HL-60/S4 treated with phorbol 12-myristate 13-acetate at 8.2 ng/mL for 4 days and 3 days (cell line): Measurements from ENCODE around the gene PTPRG.

ENCODE experiments used
- in situ Hi-C: fragments of 300-500 bp; cut with MboI; formaldehyde crosslinking; loops from 2 replicates; pipeline ENCODE4 v1.15.0; 2022; ENCODE audit warnings: low sequenced_read_pairs

Gene PTPRG

GRCh38 chr3:62237286-62237948, 676.0 kb downstream of the PTPRG start:
- in situ Hi-C loops = no loop called here

DNA sequence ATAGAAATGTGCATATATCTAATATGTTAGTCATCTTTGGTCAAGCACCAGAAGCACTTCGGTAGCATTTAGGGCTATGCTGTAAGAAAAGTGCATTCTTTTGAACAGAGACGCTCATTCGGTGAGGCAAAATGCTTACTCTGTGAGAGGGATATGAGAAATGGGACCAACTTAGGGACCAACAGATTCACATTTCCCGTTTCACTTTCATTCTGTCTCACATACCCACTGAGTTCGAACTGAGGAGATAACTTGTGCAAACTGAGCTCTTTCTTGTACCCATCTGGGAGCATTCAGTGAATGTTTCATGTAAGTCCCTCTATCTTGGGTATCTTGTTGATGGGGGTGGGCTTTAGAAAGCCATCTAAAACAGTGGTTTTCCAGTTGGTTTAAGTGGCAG, 676.6 kb downstream of the PTPRG start:
- in situ Hi-C loops = no loop called here

GRCh38 chr3:62238431-62238830, 677.1 kb downstream of the PTPRG start:
- in situ Hi-C loops = no loop called here

- in situ Hi-C loops = no loop called here
These were observed 679.9 kb downstream of the PTPRG start for GRCh38 chr3:62241279-62241678.

DNA sequence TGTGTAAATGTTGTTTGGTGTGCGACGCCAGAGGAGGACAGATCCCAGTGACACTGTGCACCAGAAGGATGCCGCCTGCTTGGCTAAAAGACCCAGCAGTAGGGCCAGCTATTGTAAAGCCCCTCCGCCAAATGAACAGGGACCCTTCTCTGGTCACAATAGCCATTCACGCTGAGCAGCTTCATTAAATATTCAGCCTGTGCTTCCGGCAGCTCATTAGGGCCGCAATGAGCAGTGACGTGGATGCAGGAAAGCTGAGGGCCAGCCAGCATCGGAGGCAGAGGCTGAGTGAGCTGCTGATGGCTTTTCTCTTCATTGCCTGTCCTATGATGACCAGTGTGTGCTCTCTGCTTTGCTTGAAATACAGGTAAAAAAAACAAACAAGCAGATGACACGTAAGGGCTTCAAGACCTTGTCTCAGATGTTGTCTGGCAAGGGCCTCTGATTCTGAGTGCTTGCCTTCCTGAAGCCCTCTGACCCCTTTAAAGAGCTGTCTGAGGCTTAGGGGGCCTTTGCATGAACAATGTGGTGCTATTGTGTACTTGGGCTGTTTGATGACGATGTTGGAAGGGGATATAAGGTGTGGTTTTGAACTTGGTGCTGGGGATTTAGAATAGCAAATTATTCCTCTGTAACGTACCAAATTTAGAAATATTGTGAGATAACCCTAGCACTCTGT, 681.6 kb downstream of the PTPRG start:
- in situ Hi-C loops = no loop called here

- in situ Hi-C loops = no loop called here
These were observed 684.7 kb downstream of the PTPRG start for GRCh38 chr3:62246094-62246493.

GRCh38 chr3:62246985-62247384, 685.6 kb downstream of the PTPRG start:
- in situ Hi-C loops = no loop called here

- in situ Hi-C loops = no loop called here
These were observed 687.5 kb downstream of the PTPRG start for GRCh38 chr3:62248734-62249483.

- in situ Hi-C loops = no loop called here
These were observed 688.1 kb downstream of the PTPRG start for GRCh38 chr3:62249484-62249776.

DNA sequence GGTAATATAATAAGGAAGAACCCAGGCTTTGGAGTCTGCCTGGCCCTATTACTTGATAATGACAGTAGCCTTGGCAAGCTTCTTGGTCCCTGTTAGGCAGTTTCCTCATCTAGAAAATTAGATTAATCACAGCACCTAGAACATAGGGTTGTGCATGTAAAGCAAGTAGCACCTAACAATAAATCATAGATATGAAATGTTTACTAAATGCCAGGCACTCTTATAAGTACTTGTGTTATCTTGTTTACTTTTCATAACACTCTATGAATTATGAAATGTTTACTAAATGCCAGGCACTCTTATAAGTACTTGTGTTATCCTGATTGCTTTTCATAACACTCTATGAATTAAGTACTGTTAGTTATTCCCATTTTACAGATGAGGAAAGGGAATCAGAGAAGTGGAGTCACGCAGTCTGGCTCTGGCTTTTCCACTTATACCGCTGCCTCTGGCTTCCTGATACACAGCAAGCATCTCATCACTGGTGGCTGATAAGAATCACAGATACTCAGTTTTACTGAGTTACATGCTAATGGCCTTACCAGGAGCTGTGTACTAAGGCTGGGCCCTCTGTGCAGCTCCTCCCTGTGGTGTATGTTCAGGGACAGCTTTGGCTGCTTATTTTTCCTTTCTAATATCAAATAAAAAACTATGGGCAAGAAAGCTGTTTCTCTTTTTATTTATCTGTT, 688.6 kb downstream of the PTPRG start:
- in situ Hi-C loops = no loop called here

DNA sequence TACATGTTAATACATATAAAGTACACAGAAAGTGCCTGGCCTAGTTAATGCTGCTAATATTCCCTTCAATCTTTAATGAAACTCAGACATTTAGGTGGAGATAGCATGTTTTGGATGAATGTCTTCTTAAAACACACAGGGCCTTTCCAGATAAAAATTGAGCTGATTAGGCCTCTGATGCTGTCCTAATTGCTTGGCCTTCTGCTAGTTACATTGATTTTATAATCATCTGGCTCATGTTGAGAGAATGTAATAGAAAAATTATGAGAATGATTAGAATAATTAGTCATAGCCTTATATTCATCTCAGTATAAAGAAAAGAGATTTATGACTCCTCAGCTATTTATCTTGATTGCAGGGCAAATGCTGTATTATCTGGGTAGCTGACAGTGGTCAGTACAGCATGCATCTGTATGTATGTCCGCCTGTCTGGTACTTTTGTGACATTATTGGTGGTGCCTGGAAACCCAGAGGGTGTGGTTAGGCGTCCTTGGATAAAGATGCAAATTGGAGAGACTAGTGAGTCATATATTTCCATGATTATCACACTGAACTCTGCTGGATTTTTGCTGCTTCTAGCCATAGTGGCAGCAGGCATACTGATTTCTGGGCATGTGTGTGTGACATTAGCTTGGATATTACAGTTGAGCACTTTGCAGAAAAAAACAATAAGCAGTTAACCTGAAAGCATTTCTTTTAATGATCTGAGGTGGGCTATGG, 691.2 kb downstream of the PTPRG start:
- in situ Hi-C loops = no loop called here

DNA sequence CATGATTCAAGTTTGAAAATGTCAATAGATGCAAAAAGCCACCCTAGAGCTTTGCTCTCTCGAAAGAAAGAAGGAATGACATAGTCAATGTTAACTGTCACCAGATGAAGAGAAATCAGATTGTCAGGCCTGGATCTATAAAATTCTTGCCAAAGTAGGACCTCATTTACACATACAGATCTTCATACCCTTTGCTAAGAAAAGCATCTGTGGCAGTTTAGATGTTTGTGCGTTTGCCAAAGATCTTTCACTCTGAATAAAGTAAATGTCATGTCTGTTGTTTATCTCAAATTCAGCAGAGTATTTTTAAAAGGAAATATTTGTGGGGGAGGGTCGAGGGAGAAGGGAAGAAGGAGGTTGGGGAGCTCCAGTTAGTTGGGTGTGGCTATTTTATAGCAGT, 692.6 kb downstream of the PTPRG start:
- in situ Hi-C loops = no loop called here

- in situ Hi-C loops = no loop called here
These were observed 694.4 kb downstream of the PTPRG start for GRCh38 chr3:62255758-62256157.

- in situ Hi-C loops = no loop called here
These were observed 698.6 kb downstream of the PTPRG start for GRCh38 chr3:62259924-62260323.

GRCh38 chr3:62260655-62261054, 699.3 kb downstream of the PTPRG start:
- in situ Hi-C loops = no loop called here

DNA sequence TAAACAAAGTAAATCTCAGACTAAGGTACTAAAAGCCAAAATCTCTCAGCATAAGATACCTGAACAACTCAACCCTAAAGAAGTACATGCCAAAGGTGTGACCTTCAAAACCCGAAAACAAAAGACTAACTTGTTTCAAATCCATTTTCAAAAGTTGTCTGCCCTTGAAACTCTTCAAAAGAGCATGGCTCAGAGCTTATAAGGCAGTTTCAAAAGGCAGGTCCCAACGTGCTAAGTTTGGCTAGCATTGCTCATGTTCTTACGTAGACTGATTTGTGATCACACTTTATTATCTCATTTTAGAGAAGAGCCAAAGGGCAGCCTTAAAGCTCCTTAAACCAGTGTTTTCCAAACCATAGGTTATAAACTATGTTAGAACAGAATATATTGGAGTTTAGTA, 699.8 kb downstream of the PTPRG start:
- in situ Hi-C loops = no loop called here

DNA sequence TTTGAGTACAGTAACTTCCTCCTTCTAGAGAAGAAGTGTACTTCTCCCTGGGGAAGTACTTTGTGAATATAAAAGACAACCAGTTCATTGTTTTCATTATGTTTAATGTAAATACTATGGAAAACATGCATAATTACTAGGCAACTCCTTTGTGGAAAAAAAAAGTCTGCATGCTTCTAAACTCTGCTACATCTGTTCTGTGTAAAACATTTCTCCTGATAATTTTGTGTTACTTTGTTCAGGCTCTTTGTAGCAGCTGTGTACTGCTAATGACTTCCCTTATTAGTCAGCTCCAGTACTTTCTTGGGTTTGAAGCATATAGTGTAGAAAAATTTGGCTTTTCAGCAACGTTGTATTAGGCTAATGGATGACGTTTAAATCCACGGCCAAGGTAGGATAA, 700.4 kb downstream of the PTPRG start:
- in situ Hi-C loops = no loop called here

DNA sequence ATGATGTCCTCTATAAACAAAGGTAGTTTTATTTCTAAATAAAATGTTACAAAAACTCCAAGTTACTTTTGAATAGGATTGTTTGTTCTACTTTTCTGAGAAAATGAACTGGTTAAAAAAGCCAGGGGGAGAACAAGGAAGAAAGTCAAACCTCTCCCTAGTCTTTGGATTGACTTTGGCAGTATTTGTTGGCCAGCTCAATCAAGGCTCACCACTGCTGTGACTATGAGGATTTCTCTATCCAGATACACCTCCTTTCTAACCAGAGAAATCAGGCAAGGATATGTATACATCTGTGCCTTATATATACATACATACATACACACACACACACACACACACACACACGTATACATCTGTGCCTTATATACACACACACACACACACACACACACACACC, 704.2 kb downstream of the PTPRG start:
- in situ Hi-C loops = no loop called here

DNA sequence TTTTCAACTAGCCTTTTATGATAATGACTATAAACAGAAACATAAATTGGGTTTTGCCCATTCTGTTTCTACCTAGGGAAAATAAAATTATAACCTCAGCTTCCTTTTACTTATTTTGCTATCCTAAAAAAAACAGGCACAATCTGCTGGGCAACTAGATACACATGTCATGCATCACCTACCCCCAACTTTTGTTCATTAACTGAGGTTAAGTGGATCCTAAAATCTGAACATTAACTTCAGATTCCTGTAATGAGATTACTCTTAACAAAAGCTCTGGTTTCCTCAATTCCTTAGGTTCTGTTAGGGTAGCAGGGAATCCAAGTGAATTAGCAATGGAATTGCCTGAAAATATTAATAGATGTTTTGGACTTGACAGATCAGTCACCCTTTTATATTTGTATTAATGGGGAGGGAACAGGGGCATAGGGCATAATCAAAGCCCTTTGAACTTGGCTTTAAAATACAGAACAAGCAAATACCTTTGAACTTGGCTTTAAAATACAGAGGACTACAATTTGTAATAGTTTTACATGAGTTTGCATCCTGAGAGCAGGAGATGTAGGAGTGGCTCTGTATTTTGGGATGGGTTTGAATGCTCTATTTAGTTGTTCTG, 705.4 kb downstream of the PTPRG start:
- in situ Hi-C loops = no loop called here

- in situ Hi-C loops = no loop called here
These were observed 715.3 kb downstream of the PTPRG start for GRCh38 chr3:62276658-62277180.
